Adrenal gland (tissue), 12 donors: ENCODE measurements around the gene C1orf226. TPM values are rescaled to one million over a fixed set of nuclear protein-coding genes. Genes with fewer than 3 reads are reported as not detected.
A peak's percentile ranks its signal among the peaks of the same experiment; 100 is the strongest.

Experiments
- DNase-seq, 7 donors: peaks; one replicate each; pipeline ENCODE4 v3.0.0-alpha.2; 2019 to 2020
- H3K27ac ChIP-seq, 5 donors: fragments of 200-600 bp; sonication (generic) in 4 of 5; 1 replicate in 3 of 5; 2 replicates in 2 of 5; pipeline versions ENCODE4 v1.5.1 to v1.8.0; 2016 to 2020; ENCODE audit warnings: mild to moderate bottlenecking in 1 of 5
- H3K27me3 ChIP-seq: fragments of 200-600 bp; 2 replicates; pipeline ENCODE4 v1.8.0; 2021
- H3K36me3 ChIP-seq, 2 donors: fragments of 200-600 bp; replicated peaks in 1 of 2; 1 replicate in 1 of 2; 2 replicates in 1 of 2; pipeline versions ENCODE4 v1.5.1 to v1.8.0; 2018 to 2022
- H3K4me1 ChIP-seq, 2 donors: fragments of 200-600 bp; replicated peaks in 1 of 2; 1 replicate in 1 of 2; 2 replicates in 1 of 2; pipeline versions ENCODE4 v1.5.1 to v1.8.0; 2018 to 2021
- H3K4me3 ChIP-seq, 4 donors: fragments of 200-600 bp; sonication (generic) in 3 of 4; one replicate each; pipeline ENCODE4 v1.5.1; 2016 to 2018
- H3K9me3 ChIP-seq, 3 donors: fragments of 200-600 bp; sonication (generic) in 1 of 3; replicated peaks in 1 of 3; 1 replicate in 2 of 3; 2 replicates in 1 of 3; pipeline versions ENCODE4 v1.5.1 to v1.8.0; 2016 to 2021
- CTCF ChIP-seq, 6 experiments: fragments of 450-650 bp in 4 of 6; fragments of 200-600 bp in 2 of 6; sonication (generic) in 1 of 6; IDR thresholded peaks; 1 replicate in 5 of 6; 2 replicates in 1 of 6; pipeline versions ENCODE4 v1.5.1 to v1.8.0; 2016 to 2021; ENCODE audit warnings: antibody characterized with exemption in 6 of 6, mild to moderate bottlenecking in 2 of 6, moderate library complexity in 1 of 6
- POLR2A ChIP-seq, 2 donors: fragments of 450-650 bp; IDR thresholded peaks; one replicate each; pipeline ENCODE4 v1.6.1; 2017; ENCODE audit warnings: antibody characterized with exemption in 2 of 2, mild to moderate bottlenecking in 2 of 2, moderate library complexity in 1 of 2
- WGBS, 4 donors: extraction: QIAGEN DNeasy Blood & Tissue Kit in 2 of 4; methylation state at CpG; one replicate each; pipeline versions ENCODE4 v1.1.5 to v1.1.7; 2013 to 2017; 5-methylcytosine and 5-hydroxymethylcytosine counted together
- intact Hi-C, 2 donors: fragments of 100-400 bp; cut with DNase I; formaldehyde crosslinking; loops; one replicate each; pipeline versions ENCODE4 v1.14.1 to v1.15.0; 2022 to 2023
- polyA plus RNA-seq, 3 donors: library from polyadenylated mRNA; stranded (reverse); fragments of 200-250 nt in 2 of 3; fragments of 350-450 nt in 1 of 3; fragmentation: Illumina TruSeq in 1 of 3; extraction: RNeasy Lipid Tissue Mini Kit (QIAGEN cat#74804) in 1 of 3; gene quantifications; one replicate each; pipeline ENCODE4 v1.2.3, GENCODE V29; 2013 to 2014
- total RNA-seq, 9 donors: library from RNA; depleted of rRNA in 4 of 9; stranded (reverse); fragments of >200 nt in 4 of 9; fragments of 120-200 nt in 1 of 9; fragmentation: NEBNext Ultra II Directional in 1 of 9; extraction: Animal tissue kit (Norgen Biotek cat#: 25700) in 1 of 9; gene quantifications; one replicate each; pipeline versions ENCODE4 v1.1.0 to v1.2.4, GENCODE V29; 2013 to 2023
- donor health status: healthy with polysubstance abuse.
- donor health status: Bipolar disorder and iron deficiency.
- donor health status: DM: yes; HTN: yes; CAD: no.
- donor health status: DM: no; HTN: no; CAD: no.
- donor health status: DM: no; HTN: no; CAD: no.
- donor health status: DM: yes; HTN: yes; CAD: no.

Gene C1orf226
- total and polyA plus RNA-seq, 12 donors = 0.95 to 48.0 (median 6.8) TPM

- intact Hi-C loops = loop anchor here in 1 of 2 donors (2.0 kb wide), 1 partner anchor 335 kb away; no protein-coding TSS in a partner anchor
- Histone ChIP-seq H3K27ac (no peak overlapping the region), H3K4me3 (no peak overlapping the region), H3K36me3 (no peaks in the 10 kb centered on the region), H3K27me3 (peaks cover 12% of the 10 kb centered on the region), H3K4me1 (no peaks in the 10 kb centered on the region), H3K9me3 (no peaks in the 10 kb centered on the region)
- 31 to 64% (median 50%) methylated on average over 4 of the region's 4 CpGs for WGBS, 4 donors
- TF ChIP-seq POLR2A (IDR thresholded peaks at IDR 0.05) = no peak
- TF ChIP-seq CTCF (IDR thresholded peaks at IDR 0.05) = peak; percentile 70 to 96 (median 80)
- DNase-seq = peak in 6 of 7 donors; percentile 29 to 72 (median 52)
Measured at GRCh38 chr1:162391790-162392563, 10.4 kb downstream of the C1orf226 start.

- intact Hi-C loops = no loop called here
- Histone ChIP-seq H3K27ac (no peak overlapping the region), H3K27me3 (peaks cover 12% of the 10 kb centered on the region), H3K4me3 (no peak overlapping the region), H3K9me3 (no peaks in the 10 kb centered on the region), H3K36me3 (no peaks in the 10 kb centered on the region), H3K4me1 (no peaks in the 10 kb centered on the region)
- DNase-seq = peak in 1 of 7 donors; percentile 4
- 76 to 91% (median 81%) methylated on average over 3 of the region's 3 CpGs for WGBS, 4 donors
- TF ChIP-seq CTCF (IDR thresholded peaks at IDR 0.05) (no peak), POLR2A (IDR thresholded peaks at IDR 0.05) (no peak)
Measured at GRCh38 chr1:162396201-162396906, 14.8 kb downstream of the C1orf226 start.

- TF ChIP-seq CTCF (IDR thresholded peaks at IDR 0.05) = no peak
- no peak for TF ChIP-seq POLR2A (IDR thresholded peaks at IDR 0.05)
- intact Hi-C loops = no loop called here
- WGBS, 4 donors = 56 to 87% (median 71%) methylated on average over 3 of the region's 3 CpGs
Measured at GRCh38 chr1:162397039-162397448, 15.5 kb downstream of the C1orf226 start.

GRCh38 chr1:162397943-162398560 is 16.5 kb downstream of the C1orf226 start:
- no peaks in the 10 kb centered on the region for H3K9me3 ChIP-seq
- no peaks in the 10 kb centered on the region for H3K36me3 ChIP-seq
- TF ChIP-seq POLR2A (IDR thresholded peaks at IDR 0.05) = no peak
- TF ChIP-seq CTCF (IDR thresholded peaks at IDR 0.05) = no peak
- H3K4me1 ChIP-seq = no peaks in the 10 kb centered on the region
- H3K4me3 ChIP-seq = no peak overlapping the region
- 60 to 73% (median 67%) methylated on average over 3 of the region's 3 CpGs for WGBS, 4 donors
- intact Hi-C loops = no loop called here
- no peak for DNase-seq
- no peak overlapping the region for H3K27ac ChIP-seq
- peaks cover 6% of the 10 kb centered on the region for H3K27me3 ChIP-seq

More at GRCh38 chr1:162397039-162397448, 15.5 kb downstream of the C1orf226 start:
- Histone ChIP-seq H3K27ac (no peak overlapping the region), H3K27me3 (peaks cover 12% of the 10 kb centered on the region), H3K4me1 (no peaks in the 10 kb centered on the region), H3K4me3 (no peak overlapping the region), H3K36me3 (no peaks in the 10 kb centered on the region), H3K9me3 (no peaks in the 10 kb centered on the region)
- DNase-seq = peak in 2 of 7 donors; percentile 15 to 21
